Right ventricle myocardium inferior (tissue), 1 donor: Measurements from ENCODE around the gene NDUFAF7. TPM values are rescaled to one million over a fixed set of nuclear protein-coding genes. Genes with fewer than 3 reads are reported as not detected.
"Not testable (repeated sequence)": the region's sequence is repeated elsewhere in the genome, so short reads cannot be mapped to it uniquely, and the experiment has no call there.

Source experiments
- ATAC-seq: fragments of 200-7000 bp; cut with Tn5 transposase; one replicate; pipeline ENCODE4 v1.9.1; 2020; ENCODE audit warnings: mild to moderate bottlenecking, moderate library complexity
- DNase-seq: peaks from one replicate; pipeline ENCODE4 v3.0.0; 2021; ENCODE audit errors: missing footprints
- intact Hi-C: fragments of 100-400 bp; cut with DNase I; formaldehyde crosslinking; loops from one replicate; pipeline ENCODE4 v1.11.0; 2022
- long read RNA-seq: library from polyadenylated mRNA; unstranded; transcript quantifications from one replicate; pipeline ENCODE4 v2.0.0, GENCODE V29; 2021
- total RNA-seq: library from RNA; stranded (reverse); fragmentation: NEBNext Ultra II Directional; extraction: Animal tissue kit (Norgen Biotek cat#: 25700); gene quantifications from one replicate; pipeline ENCODE4 v1.2.1, GENCODE V29; 2021
- donor health status: DM: no; HTN: yes; CAD: no; lungs with severe emphysema.

Gene NDUFAF7, protein sequence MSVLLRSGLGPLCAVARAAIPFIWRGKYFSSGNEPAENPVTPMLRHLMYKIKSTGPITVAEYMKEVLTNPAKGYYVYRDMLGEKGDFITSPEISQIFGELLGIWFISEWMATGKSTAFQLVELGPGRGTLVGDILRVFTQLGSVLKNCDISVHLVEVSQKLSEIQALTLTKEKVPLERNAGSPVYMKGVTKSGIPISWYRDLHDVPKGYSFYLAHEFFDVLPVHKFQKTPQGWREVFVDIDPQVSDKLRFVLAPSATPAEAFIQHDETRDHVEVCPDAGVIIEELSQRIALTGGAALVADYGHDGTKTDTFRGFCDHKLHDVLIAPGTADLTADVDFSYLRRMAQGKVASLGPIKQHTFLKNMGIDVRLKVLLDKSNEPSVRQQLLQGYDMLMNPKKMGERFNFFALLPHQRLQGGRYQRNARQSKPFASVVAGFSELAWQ
- total RNA-seq: 22.8 TPM
- long read RNA-seq, transcript NDUFAF7-201 (10 exons, 2,176 nt): major isoform, 12 of 16 reads
- long read RNA-seq, partial matches to known transcripts: 1 of 16 reads
- long read RNA-seq, other reads (novel, unspliced or antisense): 3 of 16 reads

DNA sequence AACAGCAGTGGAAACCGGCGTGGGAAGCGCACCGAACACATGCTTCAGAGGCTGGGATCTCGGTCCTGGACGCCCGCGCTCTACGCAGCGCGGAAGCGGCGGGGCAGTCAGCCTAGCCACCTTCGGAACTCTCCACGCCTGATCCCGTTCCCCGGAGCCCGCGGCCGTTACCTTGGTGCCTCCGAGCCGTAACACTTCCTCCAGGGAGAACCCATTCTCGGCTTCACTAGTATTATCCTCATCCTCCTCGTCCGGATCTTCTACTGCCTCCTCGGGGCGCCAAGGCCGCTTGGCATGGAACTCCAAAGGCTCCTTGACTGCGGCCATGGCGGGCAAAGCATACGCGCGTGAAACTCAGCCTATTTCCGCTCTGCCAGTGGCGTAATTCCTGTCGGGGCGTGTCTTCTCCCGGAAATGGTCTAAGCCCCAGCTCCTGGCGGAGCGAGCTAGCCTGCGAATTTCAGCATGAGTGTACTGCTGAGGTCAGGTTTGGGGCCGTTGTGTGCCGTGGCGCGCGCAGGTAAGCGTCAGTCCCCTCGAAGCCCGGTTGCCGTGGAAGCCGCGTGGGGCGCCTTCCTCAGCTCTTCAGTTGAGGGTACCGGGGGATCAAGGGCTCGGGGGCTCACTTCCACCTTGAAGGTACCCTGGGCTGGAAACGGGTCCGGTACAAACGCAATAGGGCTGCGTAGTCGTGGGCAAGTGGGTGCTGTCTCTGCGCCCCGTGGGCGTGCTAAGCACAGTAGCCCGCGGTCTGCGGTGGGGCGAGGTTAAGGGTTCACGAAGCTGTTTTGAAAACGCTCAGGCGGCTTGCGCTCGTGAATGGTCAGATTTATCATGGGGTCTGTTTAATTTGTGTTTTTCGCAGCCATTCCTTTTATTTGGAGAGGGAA lies at the start of gene NDUFAF7, which contains the start of gene CEBPZ:
Gene NDUFAF7, plus strand, starts transcription at position 418 of the 890 bp plus-strand sequence. Its CDS starts 48 bp downstream, at position 466.
Gene CEBPZ, minus strand, starts transcription at position 356 of the 890 bp plus-strand sequence. Its CDS starts 29 bp downstream, at position 327.
- ATAC-seq (peak; percentile 96), DNase-seq (peak; percentile 95)
- intact Hi-C loops: loop anchor here (2.0 kb wide), 1 partner anchor 75 kb away; the partner anchor contains the start of gene EIF2AK2

DNA sequence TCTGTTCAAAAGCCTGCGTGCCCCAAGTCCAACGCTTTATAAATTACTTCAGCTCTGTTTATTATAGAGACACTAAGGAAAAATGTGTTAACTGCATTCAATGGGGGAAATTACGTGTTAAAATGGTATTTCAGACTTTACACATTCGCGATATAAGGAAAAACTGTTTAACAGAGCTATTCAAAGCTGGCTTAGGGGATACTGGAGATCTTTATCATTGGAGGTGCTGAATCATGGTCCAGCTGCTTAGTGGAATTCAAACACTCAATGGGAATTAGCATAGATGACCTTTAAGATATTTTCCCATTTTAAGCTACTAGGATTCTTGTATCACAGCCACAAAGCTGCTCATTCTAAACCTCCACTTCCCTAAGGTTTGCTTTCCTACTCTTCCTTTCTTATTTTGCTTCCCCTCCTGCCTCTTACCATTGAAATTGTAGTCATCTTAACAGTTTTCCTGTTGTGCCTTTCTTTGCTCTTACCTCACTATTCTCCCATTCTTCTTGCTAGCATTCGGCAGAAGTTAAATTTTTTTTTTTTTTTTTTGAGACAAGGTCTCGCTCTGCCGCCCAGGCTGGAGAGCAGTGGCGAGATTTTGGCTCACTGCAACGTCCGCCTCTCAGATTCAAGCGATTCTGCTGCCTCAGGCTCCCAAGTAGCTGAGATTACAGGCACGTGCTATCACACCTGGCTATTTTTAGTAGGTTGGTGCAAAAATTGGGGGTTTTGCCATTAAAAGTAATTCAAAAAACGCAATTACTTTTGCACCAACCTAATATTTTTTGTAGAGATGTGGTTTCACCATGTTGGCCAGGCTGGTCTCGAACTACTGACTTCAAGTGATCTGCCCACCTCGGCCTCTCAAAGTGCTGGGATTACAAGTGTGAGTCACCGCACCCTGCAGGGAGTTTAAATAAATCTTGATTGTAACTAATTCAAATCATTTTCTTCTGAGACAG lies 49.5 kb upstream of the NDUFAF7 start:
- DNase-seq (no peak), ATAC-seq (no peak)
- intact Hi-C loops: no loop called here

DNA sequence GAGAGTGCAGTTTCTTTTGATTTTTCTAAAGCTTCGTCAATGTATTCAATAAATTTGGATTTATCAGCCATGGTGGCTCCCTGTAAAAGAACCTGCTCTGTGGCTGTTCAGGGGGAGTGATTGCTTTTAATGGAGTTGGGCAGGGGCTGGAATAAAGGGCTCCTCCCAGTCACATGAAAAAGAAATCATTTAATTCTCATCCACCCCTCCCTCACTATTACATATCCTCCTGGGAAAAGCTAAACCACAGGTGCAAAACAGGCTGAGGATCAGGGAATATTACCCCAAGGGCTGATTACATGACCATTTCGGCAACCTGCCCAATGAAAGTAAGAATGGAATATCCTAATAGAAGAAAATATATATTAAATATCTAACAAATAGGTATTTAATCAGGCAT lies 42.9 kb upstream of the NDUFAF7 start, which contains the start of gene SULT6B1:
Gene SULT6B1, minus strand, starts transcription at position 101 of the 400 bp plus-strand sequence. Its CDS starts 30 bp downstream, at position 71.
- intact Hi-C loops: no loop called here
- no peak for ATAC-seq

DNA sequence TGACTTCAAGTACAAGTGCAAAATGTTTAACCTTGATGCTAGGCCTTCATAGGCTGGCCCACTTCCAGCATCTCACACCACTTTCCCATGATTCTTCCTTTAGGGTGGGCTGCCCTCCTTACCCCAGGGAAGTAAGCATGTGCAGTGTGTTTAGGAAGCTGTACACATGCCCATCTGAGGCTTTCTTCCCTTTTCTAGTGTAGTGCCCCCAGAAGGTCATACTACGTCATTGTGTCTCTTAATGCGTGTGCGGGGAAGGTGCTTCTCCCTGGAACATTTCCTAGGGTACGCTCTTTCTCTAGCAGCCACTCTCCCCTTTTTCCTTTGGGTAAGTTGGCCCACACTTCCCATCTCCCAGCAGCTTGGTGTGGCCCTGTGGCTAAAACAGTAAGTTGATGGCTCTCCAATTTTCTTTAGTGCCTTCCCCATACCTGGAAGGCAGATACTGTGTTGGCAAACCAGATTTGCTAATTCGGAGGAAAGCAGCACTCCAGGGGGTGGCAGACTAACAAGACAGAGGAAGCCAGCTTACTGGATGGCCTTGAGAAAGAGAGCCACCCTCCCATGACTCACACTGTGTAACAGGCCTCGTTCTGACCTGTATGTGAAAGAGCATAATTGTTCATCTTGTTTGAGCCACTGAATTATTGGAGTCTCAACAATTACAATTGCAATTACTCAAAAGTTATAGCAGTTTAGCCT lies 41.9 kb upstream of the NDUFAF7 start:
- intact Hi-C loops: no loop called here
- no peak for ATAC-seq
- no peak for DNase-seq

More for the DNA sequence above, 42.9 kb upstream of the NDUFAF7 start, which contains the start of gene SULT6B1:
- no peak for DNase-seq

DNA sequence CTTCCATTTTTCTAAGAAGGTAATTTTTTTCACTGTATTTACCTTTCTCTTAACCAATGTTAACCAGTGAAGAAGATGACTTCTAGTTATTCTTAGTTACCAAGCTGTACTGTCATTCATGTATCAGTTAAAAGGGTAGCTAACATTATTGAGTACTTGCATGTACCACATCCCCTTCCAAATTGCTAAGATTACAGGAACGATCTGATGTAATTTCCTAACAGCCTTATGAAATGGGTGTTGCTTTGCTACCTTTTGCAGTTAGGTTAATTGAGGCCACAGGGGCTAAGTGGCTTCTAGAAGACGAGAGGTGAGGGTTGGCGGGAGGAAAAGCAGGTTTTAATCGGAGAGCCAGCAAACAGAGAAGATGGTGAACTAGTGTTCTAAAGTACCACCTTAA lies 41.2 kb upstream of the NDUFAF7 start:
- intact Hi-C loops: no loop called here
- ATAC-seq: no peak
- no peak for DNase-seq

DNA sequence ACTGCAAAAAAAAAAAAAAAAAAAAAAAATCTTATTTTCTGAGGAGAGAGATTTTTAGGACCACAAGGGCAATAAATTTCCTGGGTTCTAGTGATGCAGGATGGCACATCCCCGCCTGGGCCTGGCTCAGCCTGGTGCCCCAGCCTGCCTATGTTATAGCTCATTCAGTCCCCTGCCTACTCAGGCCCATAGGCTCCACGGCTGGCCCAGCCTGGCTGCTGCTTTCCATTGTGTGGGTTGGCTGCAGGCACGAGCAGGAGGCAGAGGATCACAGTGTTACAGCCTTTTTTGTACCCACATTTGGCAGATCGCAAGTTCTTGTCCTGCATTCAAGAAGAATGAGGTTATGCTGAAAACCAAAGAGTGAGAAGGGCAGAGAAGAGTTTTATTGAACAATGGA lies 40.2 kb upstream of the NDUFAF7 start:
- intact Hi-C loops: no loop called here
- no peak for ATAC-seq
- no peak for DNase-seq

DNA sequence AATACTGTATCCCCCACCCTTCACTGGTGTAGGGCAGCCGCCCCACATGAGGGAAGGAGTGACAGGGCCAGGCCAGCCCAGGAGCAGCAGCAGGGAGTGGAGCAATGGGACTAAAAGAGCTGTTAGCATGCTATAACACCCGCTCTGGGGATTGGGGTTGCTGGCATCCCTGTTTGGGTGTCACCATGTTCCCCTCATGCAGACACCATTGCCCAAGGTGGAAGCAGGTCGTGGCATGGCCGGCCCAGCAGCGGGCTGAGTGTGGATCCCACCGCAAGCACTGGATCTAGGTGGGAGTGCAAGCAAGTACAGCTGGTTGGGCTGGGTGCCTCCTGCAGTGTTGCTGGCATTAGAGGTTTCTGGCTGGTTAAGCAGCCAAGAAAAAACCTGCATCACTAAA lies 39.7 kb upstream of the NDUFAF7 start:
- DNase-seq (no peak), ATAC-seq (no peak)
- intact Hi-C loops: no loop called here

DNA sequence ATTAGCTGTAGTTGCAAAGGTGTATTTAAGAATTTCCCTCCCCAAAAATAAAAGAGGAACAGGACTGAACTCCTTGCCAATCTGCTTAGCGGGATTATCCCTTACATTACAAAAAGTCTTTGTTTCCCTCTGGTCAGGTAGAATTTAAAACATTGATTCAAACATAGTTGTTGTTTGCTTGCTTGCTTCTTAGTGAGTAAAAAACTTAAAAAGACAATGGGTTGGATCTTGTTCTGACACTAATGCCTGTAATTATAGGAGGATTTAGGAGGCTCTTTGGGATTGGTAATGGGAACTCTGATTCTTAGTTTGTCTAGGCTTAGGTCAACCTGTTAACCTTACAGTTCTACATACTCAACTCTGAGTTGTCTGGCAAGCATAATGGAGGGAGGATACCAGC lies 38.9 kb upstream of the NDUFAF7 start:
- no peak for DNase-seq
- no peak for ATAC-seq
- intact Hi-C loops: no loop called here

DNA sequence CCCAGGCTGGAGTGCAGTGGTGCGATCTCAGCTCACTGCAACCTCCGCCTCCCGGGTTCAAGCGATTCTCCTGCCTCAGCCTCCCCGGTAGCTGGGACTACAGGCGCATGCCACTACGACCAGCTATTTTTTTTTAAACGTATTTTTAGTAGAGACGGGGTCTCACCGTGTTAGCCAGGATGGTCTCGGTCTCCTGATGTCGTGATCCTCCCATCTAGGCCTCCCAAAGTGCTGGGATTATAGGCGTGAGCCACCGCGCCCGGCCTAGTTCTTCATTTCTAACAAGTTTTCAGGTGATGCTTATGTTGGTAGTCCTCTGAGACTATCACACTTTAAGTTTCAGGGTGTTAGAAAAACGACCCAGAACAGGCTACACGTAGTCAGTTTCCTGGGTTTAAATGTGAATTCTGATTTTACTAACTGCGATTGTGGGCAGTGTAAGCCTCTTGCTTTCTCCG lies 35.6 kb upstream of the NDUFAF7 start:
- DNase-seq, ATAC-seq: not testable (repeated sequence)
- intact Hi-C loops: loop anchor here (2.0 kb wide), 1 partner anchor 39 kb away; the partner anchor contains the start of gene EIF2AK2

DNA sequence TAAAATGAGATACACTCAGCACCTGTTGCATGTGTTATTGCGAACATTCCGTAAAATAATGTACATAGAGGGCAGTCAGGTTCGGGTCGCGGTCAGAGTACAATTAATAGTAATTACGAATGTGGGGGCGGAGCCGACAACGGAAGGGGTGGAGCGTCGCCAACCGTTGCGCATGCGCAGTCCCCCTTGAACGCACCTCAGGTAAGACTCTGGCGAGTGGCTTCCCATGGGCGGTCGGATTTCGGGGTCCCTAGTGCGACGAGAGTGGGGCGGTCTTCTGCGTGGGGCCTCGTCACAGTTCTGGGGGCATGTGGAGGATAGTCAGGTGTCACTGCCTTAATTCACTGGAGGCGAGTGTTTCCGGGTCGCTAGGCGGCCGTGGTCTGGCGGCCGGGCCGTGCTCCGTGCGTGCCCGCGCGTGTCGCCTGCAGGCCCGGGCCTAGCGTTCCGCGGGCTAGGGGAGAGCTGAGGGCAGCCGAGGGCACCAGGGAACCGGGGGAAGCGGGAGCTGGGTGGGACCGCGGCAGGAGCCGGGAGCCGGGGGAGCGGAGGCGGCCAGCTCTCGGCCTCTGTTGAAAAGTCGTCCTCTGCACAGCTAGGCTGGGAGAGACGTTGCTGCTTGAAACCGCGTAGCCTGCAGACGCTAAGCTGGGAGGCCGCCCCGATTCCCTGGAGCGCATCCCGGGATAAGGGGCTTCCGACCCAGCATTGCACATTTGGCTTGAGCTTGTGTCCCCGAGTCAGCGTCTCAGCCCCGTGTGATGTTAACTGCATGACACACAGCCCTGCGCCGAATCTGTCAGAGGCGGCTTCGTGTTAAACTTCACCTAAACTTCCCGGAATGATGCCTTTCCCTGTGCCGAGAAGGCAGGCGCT lies 34.9 kb upstream of the NDUFAF7 start, which contains the start of gene CEBPZOS:
Gene CEBPZOS, plus strand, starts transcription at position 177 of the 876 bp plus-strand sequence. CDS start 3,209 bp downstream, outside the sequence.
- ATAC-seq (peak; percentile 91), DNase-seq (peak; percentile 92)
- intact Hi-C loops: loop anchor here (2.0 kb wide), 1 partner anchor 40 kb away; the partner anchor contains the start of gene EIF2AK2

DNA sequence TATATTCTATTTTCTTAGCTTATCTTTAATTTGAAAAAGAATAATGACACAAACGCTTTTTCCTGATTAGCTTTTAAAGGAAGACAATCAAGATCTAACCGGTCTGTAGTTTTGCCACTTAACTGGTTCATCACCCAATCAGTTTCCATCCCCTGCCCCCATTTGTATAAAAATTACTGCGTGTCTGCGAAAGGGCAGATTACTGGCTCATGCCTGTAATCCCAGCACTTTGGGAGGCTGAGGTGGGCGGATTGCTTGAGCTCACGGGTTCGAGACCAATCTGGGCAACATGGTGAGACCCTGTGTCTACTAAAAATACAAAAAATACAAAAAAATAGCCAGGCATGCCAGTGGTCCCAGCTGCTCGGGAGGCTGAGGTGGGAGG lies 32.8 kb upstream of the NDUFAF7 start:
- DNase-seq (no peak), ATAC-seq (no peak)
- intact Hi-C loops: no loop called here

DNA sequence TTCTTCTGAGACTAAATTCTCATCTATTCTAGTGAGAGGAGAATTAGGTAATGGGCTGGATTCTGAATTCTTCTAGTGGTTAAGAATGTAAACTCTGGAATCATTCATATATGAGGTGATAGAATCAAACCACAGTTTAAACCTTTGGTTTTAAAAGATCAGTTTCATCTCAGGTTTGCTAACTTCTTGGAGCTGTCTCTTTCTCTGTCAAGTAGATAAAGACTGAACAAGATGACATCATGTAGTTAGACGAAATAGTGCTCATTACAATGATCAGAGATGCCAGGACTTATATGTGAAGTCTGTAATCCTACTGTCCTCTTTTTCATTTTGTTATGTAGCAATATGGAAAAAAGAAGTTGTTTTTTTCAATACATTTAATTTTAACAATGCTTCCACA lies 30.2 kb upstream of the NDUFAF7 start:
- intact Hi-C loops: no loop called here
- ATAC-seq: no peak
- no peak for DNase-seq

DNA sequence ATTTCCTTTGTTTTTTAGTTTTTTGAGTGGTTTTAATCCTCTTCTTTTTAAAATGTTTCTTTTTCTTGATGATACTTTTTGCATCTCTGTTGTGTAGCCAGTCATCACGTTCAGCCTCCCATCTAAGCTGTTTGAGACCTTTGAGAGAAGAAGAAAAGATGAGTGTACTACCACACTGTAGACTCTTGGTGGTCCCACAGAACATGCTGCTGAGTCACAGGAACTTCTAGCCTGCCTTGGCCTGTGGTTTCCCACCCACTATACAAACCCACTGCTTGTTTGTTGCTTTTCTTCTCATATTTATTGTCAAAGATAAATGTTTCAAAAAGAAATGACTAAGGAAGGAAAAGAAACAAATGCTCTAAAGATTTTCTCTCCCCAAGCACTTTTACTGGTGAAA lies 29.7 kb upstream of the NDUFAF7 start:
- intact Hi-C loops: no loop called here
- ATAC-seq: no peak

DNA sequence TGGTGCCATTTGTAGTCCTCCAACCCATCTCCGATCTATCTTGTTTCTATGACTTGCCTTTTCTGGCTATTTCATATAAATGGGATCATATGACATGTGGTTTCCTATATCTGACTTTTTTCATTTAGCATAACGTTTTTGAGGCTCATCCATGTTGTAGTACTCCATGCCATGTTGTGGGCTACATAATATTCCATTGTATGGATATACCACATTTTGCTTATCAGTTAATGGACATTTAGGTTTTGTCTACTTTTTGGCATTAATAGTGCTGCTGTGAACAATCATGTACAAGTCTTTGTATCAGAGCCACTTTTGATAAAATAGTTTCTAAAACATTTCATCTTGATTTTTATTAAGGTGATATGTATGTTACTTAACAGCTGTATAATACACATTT lies 27.8 kb upstream of the NDUFAF7 start:
- ATAC-seq: no peak
- intact Hi-C loops: no loop called here
- DNase-seq: no peak

More for the DNA sequence above, 29.7 kb upstream of the NDUFAF7 start:
- DNase-seq: no peak

DNA sequence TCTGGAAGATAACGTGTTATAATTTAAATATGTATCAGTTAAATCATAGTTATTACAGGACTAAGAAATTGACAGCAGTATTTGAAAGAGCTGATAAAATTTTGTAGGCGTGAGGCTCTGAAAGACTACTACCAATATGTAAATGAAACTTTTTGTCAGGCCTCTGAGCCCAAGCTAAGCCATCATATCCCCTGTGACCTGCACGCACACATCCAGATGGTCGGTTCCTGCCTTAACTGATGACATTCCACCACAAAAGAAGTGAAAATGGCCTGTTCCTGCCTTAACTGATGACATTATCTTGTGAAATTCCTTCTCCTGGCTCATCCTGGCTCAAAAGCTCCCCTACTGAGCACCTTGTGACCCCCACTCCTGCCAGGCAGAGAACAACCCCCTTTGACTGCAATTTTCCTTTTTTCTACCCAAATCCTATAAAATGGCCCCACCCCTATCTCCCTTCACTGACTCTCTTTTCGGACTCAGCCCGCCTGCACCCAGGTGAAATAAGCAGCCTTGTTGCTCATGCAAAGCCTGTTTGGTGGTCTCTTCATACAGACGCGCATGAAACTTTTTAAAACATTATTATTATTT lies 26.3 kb upstream of the NDUFAF7 start:
- ATAC-seq, DNase-seq, intact Hi-C loops: not testable (repeated sequence)
